Measurements from ENCODE around the gene COPZ2.
"Not testable (repeated sequence)": the region's sequence is repeated elsewhere in the genome, so short reads cannot be mapped to it uniquely, and the experiment has no call there.

The COPZ2 gene

DNA sequence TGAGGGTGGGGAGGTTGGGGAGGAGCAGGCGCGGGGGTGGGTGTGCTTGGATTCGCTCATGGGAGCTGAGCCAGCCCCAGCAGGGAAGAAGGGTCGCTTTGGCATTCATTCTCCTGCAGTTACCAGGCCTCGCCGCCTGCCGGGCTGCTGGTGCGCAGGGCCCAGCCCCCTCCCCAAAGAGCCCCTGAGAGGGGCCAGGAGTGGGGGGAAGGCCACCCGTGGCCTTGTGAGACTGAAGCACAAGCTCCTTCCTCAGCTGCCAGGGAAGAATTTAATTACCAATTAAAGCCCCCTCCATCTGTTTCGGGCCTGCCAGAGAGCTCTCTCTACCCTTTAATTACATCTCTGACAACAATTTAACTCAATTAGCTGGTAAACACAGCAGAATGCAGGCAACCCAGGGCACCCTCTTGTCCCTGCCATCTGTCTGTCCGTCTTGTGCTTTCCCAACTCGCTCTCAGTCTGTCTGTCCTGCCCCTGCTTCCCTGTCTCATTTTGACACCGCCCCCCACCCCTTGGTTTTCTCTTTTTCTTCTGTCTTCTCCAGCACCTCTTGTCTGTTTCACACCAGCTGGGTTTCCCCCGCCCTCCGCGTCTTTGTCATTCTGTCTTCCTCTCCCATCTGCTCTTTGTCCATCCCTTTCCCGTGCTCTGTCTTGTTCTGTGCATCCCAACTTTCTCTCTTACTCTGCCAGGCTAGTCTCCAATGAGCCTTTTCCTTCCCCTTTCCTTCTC lies 34.0 kb downstream of the COPZ2 start:
- no peaks in the 10 kb centered on the region for H3K9me3 ChIP-seq (ENCODE audit: low read length)
- no peak overlapping the region for H2AFZ ChIP-seq (ENCODE audit: low read depth, low read length)
- no peaks in the 10 kb centered on the region for H3K27me3 ChIP-seq (ENCODE audit: insufficient read depth, low read length)
- peak overlapping the region; percentile 25 for H3K4me3 ChIP-seq (ENCODE audit: low read length)
- H3K4me1 ChIP-seq (ENCODE audit: insufficient read depth, low read length), result peaks cover 71% of the 10 kb centered on the region
- no peaks in the 10 kb centered on the region for H3K36me3 ChIP-seq (ENCODE audit: insufficient read depth, low read length)

DNA sequence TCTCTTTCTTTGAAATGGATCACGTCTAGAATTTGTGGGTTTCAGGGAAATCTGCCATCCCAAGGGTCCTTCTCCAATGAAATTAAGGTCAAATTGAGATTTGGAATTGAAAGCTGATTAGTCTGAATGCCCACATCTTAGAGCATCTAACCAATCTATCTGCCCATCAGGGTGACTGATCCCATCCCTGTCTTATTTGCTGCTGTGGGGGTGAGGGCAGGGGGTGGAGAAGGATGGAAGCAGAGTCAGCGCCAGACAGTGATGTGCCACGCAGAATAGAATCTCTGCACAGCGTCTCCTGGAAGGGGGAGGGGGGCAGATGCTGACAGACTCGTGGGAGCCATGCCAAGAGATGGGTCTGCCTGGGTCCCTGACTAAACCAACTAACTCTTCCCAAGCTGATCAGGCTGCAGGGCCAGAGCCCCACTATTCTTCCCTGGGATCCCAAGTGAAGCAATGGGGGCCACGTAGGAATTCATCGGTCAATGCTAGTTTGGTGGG lies 34.6 kb downstream of the COPZ2 start:
- no peak overlapping the region for H2AFZ ChIP-seq (ENCODE audit: low read depth, low read length)
- H3K4me1 ChIP-seq (ENCODE audit: insufficient read depth, low read length), result peaks cover 71% of the 10 kb centered on the region
- H3K4me3 ChIP-seq (ENCODE audit: low read length), result peak overlapping the region; percentile 25
- no peaks in the 10 kb centered on the region for H3K9me3 ChIP-seq (ENCODE audit: low read length)
- no peaks in the 10 kb centered on the region for H3K36me3 ChIP-seq (ENCODE audit: insufficient read depth, low read length)
- no peaks in the 10 kb centered on the region for H3K27me3 ChIP-seq (ENCODE audit: insufficient read depth, low read length)

DNA sequence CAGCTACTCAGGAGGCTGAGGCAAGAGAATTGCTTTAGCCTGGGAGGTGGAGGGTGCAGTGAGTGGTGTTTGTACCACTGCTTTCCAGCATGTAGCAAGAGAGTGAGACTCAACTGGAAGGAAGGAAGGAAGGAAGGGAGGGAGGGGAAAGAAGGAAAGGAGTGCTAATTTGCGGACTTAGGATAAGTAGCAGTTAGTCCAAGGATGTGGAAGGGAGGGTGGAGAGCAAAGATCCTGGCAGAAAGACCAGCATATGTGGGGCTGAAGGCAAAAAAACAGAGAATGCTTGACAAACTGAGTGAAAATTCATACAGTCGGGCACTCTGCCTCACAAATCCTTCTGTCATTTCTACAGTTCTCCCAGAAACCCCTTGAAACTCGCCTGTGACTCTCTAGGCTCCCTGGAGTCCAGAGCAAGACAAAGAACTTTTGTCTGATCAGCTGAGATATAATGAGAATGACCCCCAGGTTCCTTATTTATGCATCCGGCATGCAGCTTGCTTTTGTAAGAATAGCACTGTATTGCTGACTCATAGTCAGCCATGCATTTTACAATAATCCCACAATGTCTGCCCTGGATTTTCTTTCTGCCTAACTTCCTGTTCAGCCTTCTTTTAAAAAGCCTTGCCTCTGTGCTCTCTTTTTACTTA lies 35.2 kb downstream of the COPZ2 start:
- H3K4me3 ChIP-seq (ENCODE audit: low read length), result peak overlapping the region; percentile 25
- H3K27me3 ChIP-seq (ENCODE audit: insufficient read depth, low read length), result no peaks in the 10 kb centered on the region
- H3K4me1 ChIP-seq (ENCODE audit: insufficient read depth, low read length), result peaks cover 71% of the 10 kb centered on the region
- no peak overlapping the region for H2AFZ ChIP-seq (ENCODE audit: low read depth, low read length)
- H3K36me3 ChIP-seq (ENCODE audit: insufficient read depth, low read length), result no peaks in the 10 kb centered on the region
- no peaks in the 10 kb centered on the region for H3K9me3 ChIP-seq (ENCODE audit: low read length)

DNA sequence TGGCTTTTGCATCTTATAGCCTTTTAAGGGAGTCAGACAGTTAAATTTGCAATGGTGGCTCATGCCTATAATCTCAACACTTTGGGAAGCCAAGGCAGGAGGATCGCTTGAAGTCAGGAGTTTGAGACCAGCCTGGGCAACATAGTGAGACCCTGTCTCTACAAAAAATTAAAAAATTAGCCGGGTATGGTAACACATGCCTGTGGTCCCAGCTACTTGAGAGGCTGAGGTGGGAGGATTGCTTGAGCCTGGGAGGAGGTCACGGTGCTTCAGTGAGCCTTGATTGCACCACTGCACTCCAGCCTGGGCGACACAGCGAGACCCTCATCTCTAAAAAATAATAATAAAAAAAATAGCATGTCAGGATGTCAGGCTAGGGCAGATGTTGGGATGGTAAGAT lies 35.9 kb downstream of the COPZ2 start:
- not testable (repeated sequence) for H2AFZ ChIP-seq (ENCODE audit: low read depth, low read length); H3K4me3 ChIP-seq (ENCODE audit: low read length); H3K27me3 ChIP-seq (ENCODE audit: insufficient read depth, low read length); H3K9me3 ChIP-seq (ENCODE audit: low read length); H3K36me3 ChIP-seq (ENCODE audit: insufficient read depth, low read length)
- H3K4me1 ChIP-seq (ENCODE audit: insufficient read depth, low read length), result peaks cover 65% of the 10 kb centered on the region

DNA sequence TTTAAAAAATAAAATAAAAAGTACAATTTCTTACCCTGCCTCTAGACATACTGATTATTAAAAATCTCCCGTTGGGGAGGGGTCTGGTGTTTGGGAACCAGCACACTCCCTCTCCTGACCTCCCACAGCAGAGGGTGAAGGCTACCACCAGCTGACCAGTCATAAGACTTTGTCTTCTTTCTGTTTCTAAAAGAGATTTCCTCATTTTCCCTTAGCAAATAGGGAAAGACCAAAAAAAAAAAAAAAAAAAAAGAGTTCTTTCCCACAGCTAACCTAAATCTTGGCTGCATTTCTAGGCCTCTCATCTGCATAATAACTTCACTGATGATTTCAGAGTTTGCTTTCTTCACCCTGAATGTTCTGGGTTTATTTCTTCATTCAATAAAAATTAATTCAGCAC lies 36.4 kb downstream of the COPZ2 start:
- Histone ChIP-seq H3K4me3 (ENCODE audit: low read length) (no peak overlapping the region), H3K27me3 (ENCODE audit: insufficient read depth, low read length) (no peaks in the 10 kb centered on the region), H3K36me3 (ENCODE audit: insufficient read depth, low read length) (no peaks in the 10 kb centered on the region), H3K4me1 (ENCODE audit: insufficient read depth, low read length) (peaks cover 65% of the 10 kb centered on the region), H3K9me3 (ENCODE audit: low read length) (no peaks in the 10 kb centered on the region), H2AFZ (ENCODE audit: low read depth, low read length) (no peak overlapping the region)

DNA sequence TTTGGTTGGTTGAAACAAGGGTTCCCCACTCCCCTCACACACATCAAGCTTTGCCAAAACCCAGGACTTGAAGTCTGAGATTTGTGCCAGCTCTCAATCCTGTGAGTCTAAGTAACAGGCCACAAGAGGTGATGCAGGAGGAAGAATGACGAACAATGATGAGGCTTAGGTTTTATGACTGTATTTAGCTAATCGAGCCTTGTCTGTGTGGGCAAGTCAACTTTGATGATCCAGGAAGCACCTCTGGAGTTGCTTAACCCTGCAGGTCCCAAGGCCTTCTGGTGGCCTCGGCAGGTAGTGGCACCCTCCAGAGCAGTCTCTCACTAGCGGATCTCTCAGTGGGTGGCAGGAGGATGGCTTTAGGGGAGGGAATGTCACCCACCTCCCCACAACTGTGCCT lies 38.0 kb downstream of the COPZ2 start:
- H3K9me3 ChIP-seq (ENCODE audit: low read length), result no peaks in the 10 kb centered on the region
- H3K36me3 ChIP-seq (ENCODE audit: insufficient read depth, low read length), result no peaks in the 10 kb centered on the region
- H3K27me3 ChIP-seq (ENCODE audit: insufficient read depth, low read length), result no peaks in the 10 kb centered on the region
- H2AFZ ChIP-seq (ENCODE audit: low read depth, low read length), result no peak overlapping the region
- H3K4me1 ChIP-seq (ENCODE audit: insufficient read depth, low read length), result peaks cover 66% of the 10 kb centered on the region
- no peak overlapping the region for H3K4me3 ChIP-seq (ENCODE audit: low read length)

DNA sequence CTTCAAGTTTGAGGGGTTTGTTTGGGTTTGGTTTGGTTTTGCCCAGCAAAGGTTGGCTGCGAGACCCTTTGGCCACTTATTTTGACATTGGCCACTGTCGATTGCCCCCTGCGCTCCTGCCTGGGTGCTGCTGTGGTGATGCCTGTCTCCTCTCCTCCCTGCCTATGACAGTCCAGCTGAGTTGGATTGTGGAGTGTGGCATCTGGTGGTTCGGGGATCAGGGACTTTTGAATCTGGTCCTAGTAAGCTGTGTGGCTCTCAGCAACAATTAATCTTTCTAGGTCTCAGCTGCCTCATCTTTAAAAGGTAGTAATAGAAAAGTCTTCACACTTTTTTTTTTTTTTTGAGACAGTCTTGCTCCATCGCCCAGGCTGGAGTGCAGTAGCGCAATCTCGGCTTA lies 39.6 kb downstream of the COPZ2 start:
- peaks cover 66% of the 10 kb centered on the region for H3K4me1 ChIP-seq (ENCODE audit: insufficient read depth, low read length)
- H2AFZ ChIP-seq (ENCODE audit: low read depth, low read length), result no peak overlapping the region
- no peak overlapping the region for H3K4me3 ChIP-seq (ENCODE audit: low read length)
- H3K9me3 ChIP-seq (ENCODE audit: low read length), result no peaks in the 10 kb centered on the region
- no peaks in the 10 kb centered on the region for H3K36me3 ChIP-seq (ENCODE audit: insufficient read depth, low read length)
- no peaks in the 10 kb centered on the region for H3K27me3 ChIP-seq (ENCODE audit: insufficient read depth, low read length)

DNA sequence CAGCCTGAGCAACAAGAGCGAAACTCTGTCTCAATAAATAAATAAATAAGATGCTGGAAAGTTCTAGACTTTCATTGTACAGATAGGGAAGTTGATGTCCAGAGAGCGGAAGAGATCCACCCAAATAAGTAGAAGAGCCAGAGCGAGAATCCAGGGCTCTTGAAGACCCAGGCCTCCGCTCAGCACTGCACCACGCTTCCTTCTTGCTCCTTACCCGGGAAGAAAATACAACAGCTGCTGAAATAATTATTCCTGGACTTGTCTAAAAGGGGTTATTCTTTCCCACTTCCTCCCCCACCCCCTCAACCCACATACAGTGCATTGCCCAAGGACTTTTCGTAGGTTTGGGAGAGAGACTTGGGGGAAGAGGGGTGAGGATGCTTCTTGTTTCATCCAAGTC lies 40.0 kb downstream of the COPZ2 start:
- no peak overlapping the region for H2AFZ ChIP-seq (ENCODE audit: low read depth, low read length)
- no peak overlapping the region for H3K4me3 ChIP-seq (ENCODE audit: low read length)
- peaks cover 66% of the 10 kb centered on the region for H3K4me1 ChIP-seq (ENCODE audit: insufficient read depth, low read length)
- H3K36me3 ChIP-seq (ENCODE audit: insufficient read depth, low read length), result no peaks in the 10 kb centered on the region
- H3K9me3 ChIP-seq (ENCODE audit: low read length), result no peaks in the 10 kb centered on the region
- no peaks in the 10 kb centered on the region for H3K27me3 ChIP-seq (ENCODE audit: insufficient read depth, low read length)

DNA sequence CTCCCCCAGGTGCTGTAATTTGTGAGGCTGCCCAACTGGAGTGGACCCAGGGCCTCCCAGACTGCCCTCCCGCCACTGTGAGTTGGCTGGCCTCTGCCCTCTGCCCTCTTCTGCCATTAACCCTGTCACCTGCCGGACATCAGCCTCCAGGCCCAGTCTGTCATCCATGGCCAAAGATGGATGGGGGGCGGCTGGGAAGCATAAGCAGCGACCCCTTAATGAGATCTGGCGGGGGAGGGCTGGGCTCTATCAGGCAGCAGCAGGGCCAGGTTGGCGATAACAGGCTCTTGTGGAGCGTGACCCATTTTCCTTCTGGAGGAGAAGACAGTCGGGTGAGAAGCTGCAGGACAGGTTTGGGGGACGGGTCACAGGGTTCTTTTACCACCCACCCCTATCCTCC lies 41.4 kb downstream of the COPZ2 start:
- Histone ChIP-seq H3K27me3 (ENCODE audit: insufficient read depth, low read length) (no peaks in the 10 kb centered on the region), H3K4me1 (ENCODE audit: insufficient read depth, low read length) (peaks cover 66% of the 10 kb centered on the region), H3K36me3 (ENCODE audit: insufficient read depth, low read length) (no peaks in the 10 kb centered on the region), H2AFZ (ENCODE audit: low read depth, low read length) (no peak overlapping the region), H3K4me3 (ENCODE audit: low read length) (no peak overlapping the region), H3K9me3 (ENCODE audit: low read length) (no peaks in the 10 kb centered on the region)

DNA sequence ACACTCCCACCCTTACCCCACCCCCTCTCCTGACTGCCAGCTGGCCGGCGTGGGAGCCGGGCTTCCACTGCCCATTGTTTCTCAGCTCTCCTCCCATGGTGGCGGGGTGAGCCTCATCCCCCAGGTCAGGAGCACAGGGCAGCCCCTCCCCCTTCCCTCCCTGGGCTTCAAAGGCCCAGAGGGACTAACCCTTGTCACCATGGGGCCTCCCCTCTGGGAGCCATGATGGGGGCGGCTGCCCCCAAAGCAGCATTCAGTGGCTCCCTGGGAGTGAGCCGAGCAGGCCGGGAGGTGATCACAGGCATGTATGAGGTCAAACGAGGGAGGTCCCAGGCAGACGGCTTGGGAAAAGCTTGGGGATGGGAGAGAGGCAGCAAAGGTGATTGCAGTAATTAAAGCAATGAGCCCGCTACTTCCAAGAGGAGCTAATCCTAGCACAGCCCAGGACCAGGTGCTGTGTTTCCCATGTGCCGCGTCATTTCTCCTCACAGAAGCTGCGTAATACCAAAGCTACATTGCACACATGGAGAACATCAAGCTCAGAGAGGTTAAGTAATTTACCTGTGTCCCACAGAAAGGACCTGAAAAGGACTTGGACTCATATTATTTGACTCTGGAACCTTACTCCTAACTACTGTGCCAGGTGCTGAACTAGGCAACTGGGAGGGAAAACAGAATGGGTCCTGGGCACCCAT lies 42.2 kb downstream of the COPZ2 start:
- no peaks in the 10 kb centered on the region for H3K27me3 ChIP-seq (ENCODE audit: insufficient read depth, low read length)
- no peak overlapping the region for H2AFZ ChIP-seq (ENCODE audit: low read depth, low read length)
- H3K9me3 ChIP-seq (ENCODE audit: low read length), result no peaks in the 10 kb centered on the region
- H3K4me3 ChIP-seq (ENCODE audit: low read length), result no peak overlapping the region
- no peaks in the 10 kb centered on the region for H3K36me3 ChIP-seq (ENCODE audit: insufficient read depth, low read length)
- H3K4me1 ChIP-seq (ENCODE audit: insufficient read depth, low read length), result peaks cover 73% of the 10 kb centered on the region

DNA sequence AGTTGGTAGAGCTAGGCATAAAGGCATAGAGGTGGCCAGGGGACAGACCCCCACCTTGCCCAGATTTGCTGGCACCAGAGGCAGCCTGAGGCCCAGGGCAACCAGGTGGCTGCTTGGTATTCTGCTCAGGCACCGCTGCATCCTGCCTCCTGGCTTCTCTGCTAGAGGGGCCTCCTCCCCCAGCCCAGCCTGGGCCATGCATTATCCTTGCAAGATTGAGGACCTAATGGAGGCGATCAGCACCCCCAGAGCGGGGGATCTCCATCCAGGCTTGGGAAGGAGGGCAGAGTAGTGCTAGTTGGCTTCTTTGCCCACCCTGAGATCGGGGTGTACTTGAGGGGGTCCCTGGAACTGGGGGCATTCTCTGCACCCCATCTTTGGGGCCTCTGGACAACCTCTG lies 42.9 kb downstream of the COPZ2 start:
- Histone ChIP-seq H2AFZ (ENCODE audit: low read depth, low read length) (no peak overlapping the region), H3K27me3 (ENCODE audit: insufficient read depth, low read length) (no peaks in the 10 kb centered on the region), H3K9me3 (ENCODE audit: low read length) (no peaks in the 10 kb centered on the region), H3K4me1 (ENCODE audit: insufficient read depth, low read length) (peaks cover 72% of the 10 kb centered on the region), H3K36me3 (ENCODE audit: insufficient read depth, low read length) (no peaks in the 10 kb centered on the region), H3K4me3 (ENCODE audit: low read length) (no peak overlapping the region)

DNA sequence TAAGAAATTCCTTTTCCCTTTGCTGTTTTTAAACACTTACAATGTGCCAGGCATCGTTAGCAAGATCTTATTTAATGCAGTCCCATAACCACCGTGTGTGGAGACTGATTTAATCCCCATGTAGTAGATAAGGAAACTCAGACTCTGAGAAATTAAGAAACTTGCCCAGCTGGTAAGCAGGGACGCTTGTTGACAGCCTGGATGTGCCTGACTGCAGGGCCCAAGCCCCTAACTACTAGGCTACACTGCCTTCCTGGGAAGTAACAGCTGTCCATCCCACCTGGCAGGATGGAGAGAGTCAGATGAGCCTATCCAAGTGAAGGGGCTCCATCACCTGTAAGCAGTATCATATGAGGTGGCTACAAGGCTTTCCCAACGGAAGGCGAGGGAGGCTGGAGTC lies 43.6 kb downstream of the COPZ2 start:
- Histone ChIP-seq H3K4me3 (ENCODE audit: low read length) (no peak overlapping the region), H3K36me3 (ENCODE audit: insufficient read depth, low read length) (no peaks in the 10 kb centered on the region), H3K9me3 (ENCODE audit: low read length) (no peaks in the 10 kb centered on the region), H3K4me1 (ENCODE audit: insufficient read depth, low read length) (peaks cover 76% of the 10 kb centered on the region), H2AFZ (ENCODE audit: low read depth, low read length) (no peak overlapping the region), H3K27me3 (ENCODE audit: insufficient read depth, low read length) (no peaks in the 10 kb centered on the region)

DNA sequence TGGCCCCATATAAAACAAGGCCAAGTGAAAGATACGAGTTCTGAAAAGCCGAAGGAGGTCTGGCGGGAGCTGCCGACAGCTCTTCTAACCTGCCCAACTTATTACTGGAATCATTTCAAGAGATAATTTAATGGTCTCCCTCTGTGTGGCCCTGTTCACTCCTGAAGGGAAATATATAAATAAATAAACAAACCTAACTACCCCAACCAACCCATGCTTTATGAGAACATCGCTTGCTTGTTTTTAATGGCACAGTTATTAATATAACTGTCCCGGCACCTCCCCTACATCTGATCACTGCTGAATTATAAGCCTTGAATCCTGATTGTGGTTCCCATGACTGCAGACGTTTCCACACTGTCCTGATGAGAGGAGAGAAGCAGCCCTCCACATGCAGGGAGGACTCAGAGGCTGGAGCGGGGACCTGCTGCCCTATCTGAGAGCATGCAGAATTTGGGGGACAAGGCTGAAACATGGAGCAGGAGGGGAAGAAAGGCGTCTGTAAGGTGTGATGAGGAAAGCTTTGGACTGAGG lies 44.5 kb downstream of the COPZ2 start:
- Histone ChIP-seq H2AFZ (ENCODE audit: low read depth, low read length) (no peak overlapping the region), H3K4me1 (ENCODE audit: insufficient read depth, low read length) (peaks cover 81% of the 10 kb centered on the region), H3K27me3 (ENCODE audit: insufficient read depth, low read length) (no peaks in the 10 kb centered on the region), H3K36me3 (ENCODE audit: insufficient read depth, low read length) (no peaks in the 10 kb centered on the region), H3K4me3 (ENCODE audit: low read length) (no peak overlapping the region), H3K9me3 (ENCODE audit: low read length) (no peaks in the 10 kb centered on the region)

Measured in neuron (in vitro differentiated cells).